MM.1S (cell line): ENCODE measurements around the gene CEACAM19.

Experiments used
- CTCF ChIP-seq: fragments of 300-600 bp; sonication (generic); IDR thresholded peaks from 2 replicates; pipeline ENCODE4 v1.5.1; 2016; ENCODE audit warnings: antibody characterized with exemption, low read length, mixed read lengths
- EZH2 ChIP-seq: fragments of 300-600 bp; sonication (generic); optimal IDR thresholded peaks from 2 replicates; pipeline ENCODE3; 2017; ENCODE audit warnings: low read depth, mild to moderate bottlenecking, antibody characterized with exemption, low read length, mixed read lengths

GRCh38 chr19:44628793-44629192 lies 42.5 kb upstream of the CEACAM19 start:
- TF ChIP-seq CTCF = no peak
- no peak for TF ChIP-seq EZH2
